HL-60/S4 treated with phorbol 12-myristate 13-acetate at 8.2 ng/mL for 4 days and 3 days (cell line): ENCODE data around the gene NRARP.
"Not testable (repeated sequence)": the region's sequence is repeated elsewhere in the genome, so short reads cannot be mapped to it uniquely, and the experiment has no call there.

ENCODE experiments used
- in situ Hi-C: fragments of 300-500 bp; cut with MboI; formaldehyde crosslinking; loops from 2 replicates; pipeline ENCODE4 v1.15.0; 2022; ENCODE audit warnings: low sequenced_read_pairs

Gene NRARP

DNA sequence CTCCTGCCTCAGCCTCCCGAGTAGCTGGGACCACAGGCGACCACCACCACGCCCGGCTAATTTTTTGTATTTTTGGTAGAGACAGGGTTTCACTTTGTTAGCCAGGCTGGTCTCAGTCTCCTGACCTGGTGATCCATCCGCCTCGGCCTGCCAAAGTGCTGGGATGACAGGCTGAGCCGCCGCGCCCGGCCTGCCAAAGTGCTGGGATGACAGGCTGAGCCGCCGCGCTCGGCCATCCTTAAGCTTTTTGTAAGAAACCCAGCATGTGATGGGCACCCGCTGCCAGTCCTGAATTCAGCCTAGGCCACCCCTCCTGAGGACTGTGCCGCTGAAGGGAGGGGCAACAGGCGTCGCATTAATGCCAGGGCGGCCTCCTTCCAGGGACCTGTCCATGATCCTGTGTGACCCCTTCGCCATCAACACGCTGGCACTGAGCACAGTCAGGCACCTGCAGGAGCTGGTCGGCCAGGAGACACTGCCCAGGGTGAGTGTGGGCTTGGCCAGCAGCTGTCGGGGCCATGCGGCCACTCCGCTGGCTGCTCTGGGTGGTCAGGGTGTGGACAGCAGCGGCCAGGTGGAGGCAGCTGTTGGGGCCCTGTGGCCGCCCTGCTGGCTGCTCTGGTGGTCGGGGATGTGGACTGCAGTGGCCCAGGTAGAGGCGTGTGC, 36.4 kb downstream of the NRARP start:
- in situ Hi-C loops, result no loop called here

DNA sequence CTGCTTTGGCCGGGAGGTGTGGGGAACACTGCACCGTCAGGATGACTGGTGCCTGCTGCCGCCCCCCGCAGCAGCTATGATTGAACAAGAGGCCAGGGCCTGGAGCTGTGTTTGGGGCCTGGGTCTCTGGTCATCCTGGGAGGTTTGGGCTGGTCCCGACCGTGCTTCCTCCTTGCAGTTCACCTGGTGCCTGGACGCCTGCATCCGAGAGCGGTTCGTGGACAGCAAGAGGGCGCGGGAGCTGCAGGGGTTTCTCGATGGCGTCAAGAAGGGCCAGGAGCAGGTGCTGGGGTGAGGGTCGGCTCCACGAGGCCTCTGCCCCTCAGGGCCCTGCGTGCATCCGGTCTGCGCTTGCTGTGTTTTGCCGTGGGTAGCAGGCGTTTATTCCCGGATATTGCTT, 38.0 kb downstream of the NRARP start:
- in situ Hi-C loops, result no loop called here

DNA sequence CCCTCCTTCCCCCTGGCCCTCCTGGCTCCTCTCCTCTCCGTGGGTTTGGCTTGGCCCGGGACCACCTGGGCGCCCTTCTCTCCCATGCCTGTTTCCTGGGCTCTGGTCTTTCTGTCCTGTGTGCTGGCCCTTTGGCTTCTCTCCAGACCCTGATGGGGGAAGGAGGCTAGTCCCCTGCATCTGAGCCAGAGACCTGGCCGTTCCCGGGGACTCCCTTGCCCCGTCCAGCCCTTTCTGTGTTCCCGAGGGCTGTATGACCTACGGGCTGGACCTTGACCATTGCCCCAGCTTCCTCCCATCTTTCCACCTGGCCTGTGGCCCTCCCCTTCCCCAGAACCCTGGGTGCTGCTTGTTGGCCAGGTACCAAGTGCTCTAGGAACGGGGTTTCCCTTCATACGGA, 38.6 kb downstream of the NRARP start:
- in situ Hi-C loops, result no loop called here

DNA sequence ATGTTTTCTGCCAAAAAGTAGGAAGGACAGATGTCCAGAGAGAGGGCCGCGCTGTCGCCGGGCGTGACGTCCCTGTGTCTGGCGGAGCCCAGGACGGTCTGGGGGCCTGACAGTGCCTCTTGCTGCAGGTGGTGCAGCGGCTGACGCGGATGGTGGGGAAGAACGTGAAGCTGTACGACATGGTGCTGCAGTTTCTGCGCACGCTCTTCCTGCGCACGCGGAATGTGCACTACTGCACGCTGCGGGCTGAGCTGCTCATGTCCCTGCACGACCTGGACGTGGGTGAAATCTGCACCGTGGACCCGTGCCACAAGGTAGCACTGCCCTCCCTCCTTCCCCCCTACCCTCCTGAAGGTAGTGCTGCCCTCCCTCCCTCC, 39.2 kb downstream of the NRARP start:
- in situ Hi-C loops, result no loop called here

DNA sequence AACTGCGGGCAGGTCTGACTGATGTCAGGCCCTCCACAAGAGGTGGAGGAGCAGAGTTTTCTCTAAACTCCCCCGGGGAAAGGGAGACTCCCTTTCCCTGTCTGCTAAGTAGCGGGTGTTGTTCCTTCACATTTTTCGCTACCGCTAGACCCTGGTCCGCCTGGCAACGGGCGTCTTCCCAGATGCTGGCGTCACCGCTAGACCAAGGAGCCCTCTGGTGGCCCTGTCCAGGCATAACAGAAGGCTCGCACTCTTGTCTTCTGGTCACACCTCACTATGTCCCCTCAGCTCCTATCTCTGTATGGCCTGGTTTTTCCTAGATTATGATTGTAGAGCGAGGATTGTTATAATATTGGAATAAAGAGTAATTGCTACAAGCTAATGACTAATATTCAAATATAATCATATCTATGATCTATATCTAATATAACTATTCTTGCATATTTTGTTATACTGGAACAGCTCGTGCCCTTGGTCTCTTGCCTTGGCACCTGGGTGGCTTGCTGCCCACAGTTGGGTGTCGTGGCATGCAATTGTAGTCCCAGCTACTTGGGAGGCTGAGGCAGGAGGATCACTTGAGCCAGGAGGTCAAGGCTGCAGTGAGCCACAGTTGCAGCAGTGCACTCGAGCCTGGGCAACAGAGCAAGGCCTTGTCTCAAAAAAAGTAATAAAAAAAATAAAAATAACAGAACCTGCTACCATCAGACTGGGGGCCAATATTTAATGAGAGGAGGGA, 39.7 kb downstream of the NRARP start:
- in situ Hi-C loops, result not testable (repeated sequence)

DNA sequence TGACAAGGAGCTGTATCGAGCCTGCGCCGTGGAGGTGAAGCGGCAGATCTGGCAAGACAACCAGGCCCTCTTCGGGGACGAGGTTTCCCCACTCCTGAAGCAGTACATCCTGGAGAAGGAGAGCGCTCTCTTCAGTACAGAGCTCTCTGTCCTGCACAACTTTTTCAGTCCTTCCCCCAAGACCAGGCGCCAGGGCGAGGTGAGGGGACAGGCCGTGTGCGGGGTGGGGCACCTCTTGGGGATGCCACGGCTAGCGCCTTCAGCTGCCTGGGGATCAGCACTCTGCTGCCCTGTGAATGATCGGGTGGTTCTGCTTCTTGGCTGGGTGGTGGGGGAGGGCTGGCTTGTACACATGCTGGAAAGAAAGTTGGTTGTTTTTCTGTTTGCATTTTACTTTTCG, 45.2 kb downstream of the NRARP start:
- in situ Hi-C loops, result no loop called here

DNA sequence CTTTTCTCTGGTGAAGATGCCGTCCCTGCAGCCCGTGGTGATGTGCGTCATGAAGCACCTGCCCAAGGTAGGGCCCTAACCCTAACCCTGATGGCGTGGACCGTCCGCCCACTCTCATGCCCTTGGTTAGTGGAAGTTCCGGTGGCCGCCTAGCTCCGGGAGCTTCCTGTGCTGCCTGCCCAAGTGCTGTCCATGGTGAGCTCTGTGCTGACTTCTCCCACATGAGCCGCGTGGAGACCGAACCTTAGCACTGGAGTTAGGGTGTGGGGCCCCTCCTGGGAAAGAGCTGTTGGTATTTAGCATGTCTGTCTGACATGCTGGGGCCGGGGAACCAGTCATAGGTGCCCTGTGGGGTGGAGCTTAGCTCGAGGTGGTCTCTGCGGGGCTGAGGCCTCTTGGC, 45.7 kb downstream of the NRARP start:
- in situ Hi-C loops, result no loop called here

DNA sequence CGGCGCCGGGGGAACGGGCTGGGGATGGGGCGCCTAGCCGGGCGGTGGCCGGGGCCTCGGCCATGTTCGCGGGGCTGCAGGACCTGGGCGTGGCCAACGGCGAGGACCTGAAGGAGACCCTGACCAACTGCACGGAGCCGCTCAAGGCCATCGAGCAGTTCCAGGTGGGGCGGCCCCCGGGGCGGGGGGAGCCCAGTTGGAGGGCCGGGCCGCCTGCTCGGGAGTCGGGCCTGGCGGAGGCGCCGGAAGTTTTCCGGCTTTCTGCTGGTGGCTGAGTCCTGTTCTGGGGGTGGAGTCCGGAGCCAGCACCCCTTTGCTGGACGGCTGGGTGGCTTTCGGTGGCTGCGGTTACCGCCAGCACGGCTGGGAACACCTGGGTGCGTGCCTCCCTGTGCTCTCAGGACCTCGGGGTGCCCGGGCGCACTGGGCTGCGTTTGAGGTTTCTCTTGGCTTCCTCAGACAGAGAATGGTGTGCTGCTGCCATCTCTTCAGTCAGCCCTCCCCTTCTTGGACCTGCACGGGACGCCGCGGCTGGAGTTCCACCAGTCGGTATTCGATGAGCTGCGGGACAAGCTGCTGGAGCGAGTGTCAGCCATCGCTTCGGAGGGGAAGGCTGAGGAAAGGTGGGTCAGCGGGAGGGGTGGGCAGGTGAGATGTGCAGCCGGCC, 46.5 kb downstream of the NRARP start:
- in situ Hi-C loops, result no loop called here

DNA sequence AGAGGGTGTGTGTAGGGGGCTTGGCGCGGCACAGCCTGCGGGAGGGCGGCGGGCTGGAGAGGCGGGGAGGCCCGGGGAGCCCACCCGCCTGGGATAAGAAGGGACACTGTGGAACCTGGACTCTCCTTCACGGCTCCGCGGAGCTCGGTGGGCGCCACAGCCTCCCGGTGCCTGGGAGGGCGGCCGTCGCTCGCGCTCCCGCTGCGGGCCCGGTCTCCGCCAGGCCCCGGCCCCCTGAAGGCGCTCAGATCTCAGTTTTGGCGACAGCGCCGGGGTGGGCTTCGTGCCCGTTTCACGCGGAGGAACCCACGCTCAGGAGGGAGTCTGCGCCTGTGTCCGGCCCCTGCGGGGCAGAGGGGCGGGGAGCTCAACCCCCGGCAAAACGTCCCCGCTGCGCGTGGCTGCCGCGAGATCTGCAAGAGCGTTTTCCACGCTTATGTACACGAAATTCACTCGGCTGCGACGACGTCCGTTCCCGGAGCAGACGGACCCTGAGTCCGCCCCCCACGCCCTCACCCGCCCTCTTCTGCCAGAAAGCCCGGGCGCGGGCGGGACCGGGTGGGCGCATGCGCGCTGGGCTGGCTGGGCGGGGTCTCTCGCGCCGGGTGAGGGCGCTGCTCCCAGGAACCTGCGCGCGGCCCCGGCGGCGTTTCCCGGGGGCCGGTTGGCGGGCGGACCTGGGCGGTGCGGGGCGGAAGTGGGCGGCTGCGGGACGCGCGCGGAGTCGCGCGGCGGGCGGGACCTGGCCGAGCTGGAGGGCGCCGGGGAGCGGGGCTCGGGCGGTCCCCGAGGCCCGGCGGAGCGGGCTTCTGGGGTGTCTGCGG, 47.2 kb downstream of the NRARP start, which contains the start of gene NELFB:
Gene NELFB (plus strand): TSS at position 704 of the 824 bp plus-strand sequence.
- in situ Hi-C loops, result no loop called here

DNA sequence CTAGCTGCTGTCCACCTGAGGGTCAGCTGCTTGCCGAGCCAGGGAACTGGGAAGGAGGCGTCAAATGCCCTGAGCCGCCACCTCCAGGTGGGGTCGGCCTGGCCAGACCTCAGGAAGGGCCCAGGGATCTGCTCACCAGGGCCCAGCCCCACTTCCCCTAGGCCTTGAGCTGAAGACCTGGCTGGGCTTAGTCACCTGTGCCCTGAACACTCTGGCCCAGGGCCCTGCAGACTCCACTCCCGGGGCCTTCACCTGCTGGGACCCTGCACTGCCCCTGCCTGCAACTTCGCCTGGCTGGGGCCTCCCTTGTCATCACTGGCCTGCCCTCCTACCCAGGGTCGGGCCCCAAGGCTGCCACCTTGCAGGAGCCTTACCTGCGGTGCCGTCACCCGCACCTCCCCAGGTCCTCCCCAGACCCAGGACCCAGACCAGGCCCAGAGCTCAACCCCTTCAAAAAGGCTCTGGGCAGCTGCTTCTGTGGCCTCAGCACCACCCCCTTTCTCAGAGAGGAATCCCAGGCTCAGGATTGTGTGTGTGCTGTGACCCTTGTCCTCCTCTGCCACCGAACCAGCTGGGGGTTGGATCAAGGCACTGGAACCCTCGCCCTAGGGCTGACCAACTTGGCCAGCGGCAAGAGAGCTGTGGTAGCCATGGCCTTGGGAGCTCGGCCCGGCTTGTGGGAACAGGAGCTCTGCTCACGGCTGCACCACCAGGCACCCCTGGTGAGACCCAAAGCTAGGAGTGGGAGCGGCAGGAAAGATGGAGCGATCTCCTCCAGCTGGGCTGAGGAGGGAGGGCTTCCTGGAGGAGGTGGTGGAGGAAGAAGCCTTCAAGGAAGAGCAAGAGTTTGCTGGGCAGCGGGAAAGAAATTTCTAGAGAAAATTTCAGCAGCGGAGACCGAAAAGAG, 48.1 kb downstream of the NRARP start:
- in situ Hi-C loops, result no loop called here

DNA sequence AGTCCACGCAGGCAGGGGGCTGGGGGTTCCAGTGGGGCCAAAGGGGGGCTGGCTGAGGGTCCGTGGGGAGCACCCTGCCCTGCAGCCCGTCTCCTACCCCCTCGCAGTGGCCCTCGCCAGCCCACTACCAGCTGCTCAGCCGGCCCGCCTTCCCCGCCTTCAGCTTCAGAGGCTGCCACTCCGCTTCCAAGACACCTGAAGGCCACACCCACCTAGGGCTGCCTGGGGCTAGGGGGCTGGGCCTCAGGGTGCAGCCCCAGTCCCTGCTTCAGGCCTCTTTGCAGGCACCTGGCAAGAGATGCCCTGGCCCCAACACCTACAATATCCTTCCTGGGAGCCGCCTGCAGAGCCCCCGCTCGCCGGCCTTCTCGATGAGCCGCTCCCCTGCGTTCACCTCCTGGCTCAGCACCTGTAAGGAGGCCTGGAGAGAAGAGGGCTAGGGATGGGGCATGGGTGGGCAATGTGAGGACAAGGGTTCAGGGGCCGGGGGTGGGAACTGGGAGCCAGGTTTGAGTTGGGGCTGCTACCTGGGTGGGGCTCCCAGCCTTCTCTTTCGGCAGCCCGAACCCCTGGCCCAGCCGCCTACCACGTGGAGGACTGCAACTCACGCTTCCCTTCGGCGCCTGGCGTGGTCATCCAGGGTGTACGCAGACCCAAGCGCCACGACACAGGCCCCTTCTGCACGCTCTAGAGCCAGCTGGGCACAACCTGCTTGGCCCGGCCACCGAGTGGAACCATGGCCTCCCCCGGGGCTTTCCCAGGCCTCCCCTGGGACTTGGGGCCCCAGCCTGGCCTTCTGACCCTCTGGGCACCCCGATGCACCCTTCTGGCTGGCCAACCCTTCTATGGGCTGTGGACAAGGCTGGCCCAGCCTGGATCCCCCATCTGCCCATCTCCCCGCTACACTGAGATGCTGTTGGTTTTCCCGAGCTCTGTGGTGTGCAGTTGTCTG, 49.2 kb downstream of the NRARP start:
- in situ Hi-C loops, result no loop called here

DNA sequence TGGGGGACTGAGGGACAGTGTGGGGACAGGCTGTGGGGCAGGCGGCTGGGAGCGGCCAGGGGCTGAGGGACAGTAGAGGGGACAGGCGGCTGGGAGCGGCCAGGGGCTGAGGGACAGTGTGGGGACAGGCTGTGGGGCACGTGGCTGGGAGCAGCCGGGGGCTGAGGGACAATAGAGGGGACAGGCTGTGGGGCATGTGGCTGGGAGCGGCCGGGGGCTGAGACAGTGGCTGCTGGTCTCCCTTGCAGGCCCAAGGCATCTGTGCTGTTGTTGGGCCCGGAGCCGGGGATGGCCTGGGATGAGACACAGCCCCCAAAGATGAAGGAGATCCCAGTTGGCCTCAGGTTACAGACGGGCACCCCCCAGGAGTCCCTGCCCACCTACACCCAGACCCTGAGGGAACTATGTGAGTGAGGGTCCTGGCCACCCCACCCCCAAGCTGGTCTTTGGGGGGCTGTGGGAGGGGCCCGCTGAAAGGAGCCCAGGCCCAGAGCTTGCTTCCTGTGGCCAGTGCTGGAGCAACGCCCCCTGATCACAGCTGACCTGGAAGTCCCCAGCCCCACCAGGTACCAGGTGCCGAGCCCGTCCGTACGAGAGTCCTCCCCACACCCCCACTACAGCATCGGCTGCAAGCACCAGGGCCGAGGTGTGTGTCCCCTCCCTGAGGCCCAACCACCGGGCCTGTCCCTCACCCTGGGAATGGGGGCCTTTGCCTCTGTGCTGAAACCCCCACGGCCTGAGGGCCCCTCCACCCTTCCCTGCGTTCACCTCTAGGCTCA, 50.4 kb downstream of the NRARP start:
- in situ Hi-C loops, result no loop called here

DNA sequence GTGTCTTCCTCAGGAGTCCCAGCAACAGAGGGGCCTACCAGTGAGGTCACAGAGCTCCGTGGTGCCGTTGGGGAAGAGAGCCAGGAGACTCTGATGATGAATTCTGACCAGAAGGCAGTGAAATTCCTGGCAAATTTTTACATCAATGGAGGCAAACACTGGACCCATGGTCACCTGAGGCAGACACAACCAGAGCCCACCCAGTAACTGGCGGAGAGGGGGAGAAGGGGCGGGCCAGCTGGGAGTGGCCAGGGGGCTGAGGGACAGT, 50.9 kb downstream of the NRARP start, which contains the start of gene STPG3:
Gene STPG3 (plus strand): TSS at position 93 of the 268 bp plus-strand sequence. CDS start 1 bp downstream, at position 94.
- in situ Hi-C loops, result no loop called here

DNA sequence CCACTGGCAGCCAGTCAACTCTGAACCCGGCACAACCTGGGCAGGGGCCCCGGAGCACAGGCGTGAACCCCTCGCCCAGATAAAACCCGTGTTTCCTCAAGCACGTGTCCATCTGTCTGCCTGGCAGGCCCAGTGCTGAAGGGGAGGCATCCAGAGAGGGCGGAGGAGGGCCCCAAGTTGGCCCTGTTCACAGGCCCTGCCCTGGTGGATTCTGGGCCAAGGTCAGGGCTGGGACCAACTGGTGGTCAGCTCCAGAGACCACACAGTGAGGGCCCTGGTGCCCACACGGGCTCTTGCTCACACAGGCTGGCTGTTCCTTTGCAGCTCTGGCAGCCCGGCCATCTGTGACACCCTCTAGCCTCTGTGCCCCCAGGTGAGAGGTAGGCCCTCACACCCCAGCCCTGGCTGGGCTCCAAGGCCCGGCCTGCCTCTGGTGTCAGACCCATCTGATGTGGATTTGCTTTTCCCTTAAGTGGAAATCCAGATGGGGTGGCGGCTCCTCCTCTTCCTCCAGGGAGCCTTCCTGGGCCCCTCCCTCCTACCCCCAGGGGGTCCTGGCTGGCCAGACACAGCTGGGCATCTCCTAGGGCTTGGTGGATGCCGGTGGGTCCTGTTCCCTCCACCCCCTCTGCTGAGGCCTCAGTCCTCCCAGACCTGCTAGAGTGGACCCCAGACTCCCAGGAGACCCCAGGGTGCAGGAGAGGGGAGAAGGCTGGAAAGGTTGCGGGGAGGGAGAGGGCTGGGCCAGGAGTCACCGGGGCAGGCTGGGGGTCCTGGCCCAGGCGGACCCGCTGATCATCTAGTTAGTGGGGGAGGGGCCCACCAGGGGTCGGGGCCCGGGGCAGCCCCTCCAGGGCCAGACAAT, 51.5 kb downstream of the NRARP start:
- in situ Hi-C loops, result no loop called here
